HG03175 (cell line): ENCODE measurements around the gene CDIPT.
A peak's percentile ranks its signal among the peaks of the same experiment; 100 is the strongest.
"Not testable (repeated sequence)": the region's sequence is repeated elsewhere in the genome, so short reads cannot be mapped to it uniquely, and the experiment has no call there.

Source experiments
- ATAC-seq: cut with Tn5 transposase; IDR thresholded peaks from one replicate; pipeline ENCODE4 v1.9.1; 2021; ENCODE audit warnings: mild to moderate bottlenecking, moderate library complexity; ENCODE audit not compliant: unreplicated experiment

The CDIPT gene, protein sequence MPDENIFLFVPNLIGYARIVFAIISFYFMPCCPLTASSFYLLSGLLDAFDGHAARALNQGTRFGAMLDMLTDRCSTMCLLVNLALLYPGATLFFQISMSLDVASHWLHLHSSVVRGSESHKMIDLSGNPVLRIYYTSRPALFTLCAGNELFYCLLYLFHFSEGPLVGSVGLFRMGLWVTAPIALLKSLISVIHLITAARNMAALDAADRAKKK

GRCh38 chr16:29862884-29863668 lies at the start of gene CDIPT:
Gene CDIPT, minus strand, starts transcription at chr16:29863226. Its CDS starts 369 bp downstream, at chr16:29862857.
- peak; percentile 99 for ATAC-seq

DNA sequence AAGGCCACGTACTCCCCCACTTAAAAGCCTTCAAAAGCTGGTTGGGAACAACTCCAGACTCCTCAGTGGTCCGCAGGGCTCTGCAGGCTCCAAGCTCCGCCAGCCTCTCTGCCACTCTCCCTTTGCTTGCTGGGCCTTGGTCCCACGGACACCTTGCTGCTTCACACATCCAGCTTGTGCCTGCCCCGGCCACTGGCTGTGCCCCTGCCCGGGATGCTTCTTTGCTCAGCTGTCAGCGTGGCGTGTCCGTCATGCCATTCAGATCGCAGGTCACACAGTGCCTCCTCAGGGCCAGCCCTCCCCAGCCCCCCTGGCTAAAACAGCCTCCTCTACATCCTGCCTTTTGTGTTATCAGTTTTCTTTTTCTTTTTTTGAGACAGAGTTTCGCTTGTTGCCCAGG lies 49.1 kb upstream of the CDIPT start:
- no peak for ATAC-seq

DNA sequence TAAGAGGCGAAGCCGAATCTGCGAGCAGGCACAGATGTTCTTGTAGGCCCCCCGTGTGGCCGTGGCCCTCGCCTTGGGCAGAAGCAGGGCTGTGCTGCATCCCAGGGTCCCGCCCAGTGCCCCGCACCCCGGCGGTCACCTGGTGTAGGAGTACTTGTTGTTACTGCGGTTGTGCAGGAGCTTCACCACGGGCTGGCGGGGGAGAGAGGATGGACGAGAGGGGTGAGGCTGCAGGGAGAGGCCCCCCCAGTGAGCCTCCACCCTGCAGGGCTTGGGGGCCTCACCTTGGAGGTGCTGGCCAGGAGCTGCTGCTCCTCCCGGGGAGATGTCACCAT lies 48.6 kb upstream of the CDIPT start:
- no peak for ATAC-seq

GRCh38 chr16:29910819-29911675 lies 48.0 kb upstream of the CDIPT start:
- no peak for ATAC-seq

DNA sequence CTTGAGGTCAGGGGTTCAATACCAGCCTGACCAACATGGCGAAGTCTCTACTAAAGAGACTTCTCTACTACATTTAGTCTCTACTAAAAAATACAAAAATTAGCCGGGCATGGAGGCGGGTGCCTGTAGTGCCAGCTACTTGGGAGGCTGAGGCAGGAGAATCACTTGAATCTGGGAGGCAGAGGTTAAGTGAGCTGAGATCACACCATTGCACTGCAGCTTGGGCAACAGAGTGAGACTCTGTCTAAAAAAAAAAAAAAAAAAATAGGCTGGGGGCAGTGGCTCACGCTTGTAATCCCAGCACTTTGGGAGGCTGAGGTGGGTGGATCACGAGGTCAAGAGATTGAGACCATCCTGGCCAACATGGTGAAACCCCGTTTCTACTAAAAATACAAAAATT lies 46.8 kb upstream of the CDIPT start:
- not testable (repeated sequence) for ATAC-seq

- no peak for ATAC-seq
These were observed 46.4 kb upstream of the CDIPT start for GRCh38 chr16:29909391-29909790.

DNA sequence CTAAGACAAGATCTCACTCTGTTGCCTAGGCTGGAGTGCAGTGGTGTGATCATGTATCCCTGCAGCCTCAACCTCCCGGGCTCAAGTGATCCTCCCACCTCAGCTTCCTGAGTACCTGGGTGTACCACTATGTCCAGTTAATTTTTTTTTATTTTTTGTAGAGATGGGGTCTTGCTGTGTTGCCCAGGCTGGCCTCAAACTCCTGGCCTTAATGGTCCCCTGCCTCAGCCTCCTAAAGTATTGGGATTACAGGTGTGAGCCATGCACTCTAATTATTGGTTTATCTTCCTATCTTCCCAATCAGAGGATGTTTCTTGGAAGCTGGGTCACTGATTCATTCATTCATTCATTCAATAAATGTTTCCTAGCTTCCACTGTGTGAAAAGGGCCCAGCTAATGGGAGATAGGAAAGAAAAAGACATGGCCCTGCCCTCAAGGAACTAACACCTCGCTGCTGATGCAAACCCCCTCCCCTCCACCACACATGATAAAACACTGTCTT lies 45.7 kb upstream of the CDIPT start:
- ATAC-seq: no peak

GRCh38 chr16:29907973-29908372 lies 44.9 kb upstream of the CDIPT start:
- ATAC-seq: no peak

DNA sequence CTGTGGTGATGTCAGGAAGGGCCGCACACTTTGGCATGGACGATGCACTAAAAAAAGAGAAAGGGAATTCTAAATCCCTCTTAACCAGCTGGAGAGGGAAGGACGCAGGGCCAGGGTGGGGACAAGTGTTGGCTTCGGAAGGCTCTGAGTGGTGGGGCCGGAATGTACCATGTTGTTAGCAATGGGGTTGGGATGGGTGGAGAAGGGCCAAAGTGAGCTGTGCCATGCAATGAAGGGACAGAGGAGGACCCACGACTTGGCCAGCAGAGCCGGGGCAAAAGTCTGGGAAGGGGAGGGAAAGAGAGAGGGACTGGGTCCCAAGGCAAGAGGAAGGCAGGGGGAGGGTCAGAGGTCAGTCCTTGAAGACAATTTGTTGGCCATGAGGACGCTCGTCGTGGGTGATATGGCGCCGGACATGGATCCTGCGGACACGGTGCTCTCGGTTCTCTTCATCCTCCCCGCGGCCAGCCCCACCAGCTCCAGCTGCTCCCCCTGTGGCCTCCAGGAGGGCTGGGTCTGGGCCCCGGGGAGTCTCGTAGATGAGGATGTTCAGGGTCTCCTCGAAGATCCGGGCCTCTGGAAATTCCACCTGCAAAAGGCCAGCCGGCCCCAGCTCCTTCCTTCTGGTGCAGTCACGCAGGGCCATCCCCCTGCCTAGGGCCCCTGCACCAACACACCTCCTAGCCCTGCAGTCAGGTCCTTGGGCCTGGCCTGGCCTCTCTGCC lies 43.7 kb upstream of the CDIPT start:
- no peak for ATAC-seq

DNA sequence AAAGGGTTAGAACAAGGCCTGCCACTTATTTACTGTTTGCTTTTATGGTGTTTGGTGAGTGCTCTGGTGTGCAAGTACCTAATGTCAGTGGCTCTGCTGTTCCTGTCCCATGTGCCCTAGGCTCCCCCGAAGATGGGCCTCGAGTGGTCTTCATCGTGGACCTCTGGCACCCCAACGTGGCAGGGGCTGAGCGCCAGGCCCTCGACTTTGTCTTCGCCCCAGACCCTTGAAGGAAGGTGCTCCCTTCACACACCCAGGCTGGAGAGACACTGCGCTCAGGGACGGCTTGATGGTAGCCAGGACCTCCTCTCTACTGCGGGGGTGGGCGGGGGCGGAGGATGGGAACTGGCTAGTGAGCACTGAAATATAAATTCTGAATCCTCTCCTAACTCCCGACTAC lies 42.6 kb upstream of the CDIPT start:
- no peak for ATAC-seq

DNA sequence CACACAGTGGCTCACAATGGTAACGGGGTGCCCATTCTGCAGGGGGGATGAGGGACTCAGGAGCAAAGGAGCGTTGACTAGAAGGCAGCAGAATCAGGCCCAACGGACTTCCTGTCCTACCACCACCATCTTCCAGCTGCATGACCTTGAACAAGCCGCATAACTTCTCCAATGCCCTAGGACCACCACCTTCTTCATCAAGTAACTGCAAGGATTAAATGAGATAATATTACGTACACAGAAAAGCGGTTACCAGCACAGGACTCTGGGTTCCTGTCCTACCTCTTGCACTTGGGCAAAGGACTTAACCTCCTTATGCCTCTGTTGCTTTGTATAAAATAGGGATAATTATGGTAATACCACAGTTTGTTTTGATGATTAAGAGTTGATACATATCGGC lies 41.9 kb upstream of the CDIPT start:
- ATAC-seq: no peak

- no peak for ATAC-seq
These were observed 40.6 kb upstream of the CDIPT start for GRCh38 chr16:29903590-29903989.

GRCh38 chr16:29901607-29901945 lies 38.5 kb upstream of the CDIPT start:
- no peak for ATAC-seq

DNA sequence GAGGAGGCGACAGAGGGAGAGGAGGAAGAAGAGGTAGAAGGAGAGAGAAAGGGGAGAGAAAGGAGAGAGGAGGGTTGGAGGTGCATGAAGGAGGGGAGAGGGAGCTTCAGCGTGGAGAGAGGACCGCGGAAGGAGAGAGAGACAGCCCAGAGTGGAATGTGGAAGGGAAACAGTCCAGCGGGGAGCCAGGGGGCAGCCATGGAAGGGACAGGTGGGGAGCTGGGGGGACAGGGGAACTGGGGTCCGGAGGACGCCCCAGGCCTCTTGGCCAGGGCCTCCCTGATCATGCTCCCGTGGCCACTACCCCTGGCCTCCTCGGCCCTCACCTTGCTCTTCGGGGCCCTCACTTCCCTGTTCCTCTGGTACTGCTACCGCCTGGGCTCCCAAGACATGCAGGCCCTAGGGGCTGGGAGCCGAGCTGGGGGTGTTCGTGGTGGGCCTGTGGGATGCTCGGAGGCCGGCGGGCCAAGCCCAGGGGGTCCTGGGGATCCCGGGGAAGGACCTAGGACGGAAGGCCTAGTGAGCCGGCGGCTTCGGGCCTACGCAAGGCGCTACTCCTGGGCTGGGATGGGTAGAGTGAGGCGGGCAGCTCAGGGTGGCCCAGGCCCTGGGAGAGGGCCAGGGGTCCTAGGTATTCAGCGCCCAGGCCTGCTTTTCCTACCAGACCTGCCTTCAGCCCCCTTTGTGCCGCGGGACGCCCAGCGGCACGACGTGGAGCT lies 38.0 kb upstream of the CDIPT start:
- ATAC-seq: no peak

DNA sequence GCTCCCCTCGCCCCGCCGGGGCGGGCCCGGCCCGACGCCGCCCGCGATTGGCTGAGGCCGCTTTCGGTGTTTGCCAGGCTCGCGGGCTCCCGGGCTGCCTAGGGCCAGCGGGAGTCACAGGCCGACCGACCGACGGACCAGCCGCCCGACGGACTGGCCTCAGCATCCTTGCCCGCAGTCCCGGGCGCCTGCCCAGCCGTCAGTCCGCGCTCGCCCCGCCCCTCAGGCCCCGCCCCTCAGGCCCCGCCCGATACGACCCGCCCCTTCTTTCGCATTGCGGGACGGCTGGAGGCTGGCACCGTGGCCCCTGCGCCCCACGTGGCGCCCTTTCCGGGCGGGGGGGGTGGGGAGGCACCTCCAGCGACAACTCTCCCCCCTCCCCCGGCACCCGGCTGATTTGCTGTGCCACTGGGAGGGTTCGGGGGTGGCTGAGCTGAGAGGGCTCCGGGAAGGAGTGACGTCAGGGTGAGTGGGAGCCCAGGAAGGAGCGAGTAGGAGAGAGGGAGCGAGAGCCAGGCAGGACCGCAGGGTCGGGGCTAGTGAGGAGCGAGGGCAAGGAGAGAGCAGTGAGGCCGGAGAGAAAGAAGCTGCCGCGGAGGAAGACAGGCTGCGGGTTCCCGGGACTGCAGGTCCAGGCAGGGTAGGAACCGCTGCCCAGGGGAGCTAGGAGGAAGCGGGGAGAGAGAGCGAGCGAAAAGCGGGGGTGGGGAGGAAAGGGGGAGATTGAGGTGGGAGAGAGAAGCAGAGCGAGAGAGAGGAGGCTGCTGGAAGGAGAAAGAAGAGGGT lies 37.3 kb upstream of the CDIPT start, which contains the start of gene ASPHD1:
ASPHD1 (plus strand) TSS at position 387 of the 786 bp plus-strand sequence. CDS start 484 bp downstream, outside the sequence.
- ATAC-seq: peak; percentile 42

GRCh38 chr16:29899516-29900101 lies 36.6 kb upstream of the CDIPT start, which contains the start of gene SEZ6L2:
Gene SEZ6L2, minus strand, starts transcription at chr16:29899550. Its CDS starts 531 bp downstream, at chr16:29899019.
- peak; percentile 64 for ATAC-seq

- no peak for ATAC-seq
These were observed 35.9 kb upstream of the CDIPT start for GRCh38 chr16:29898804-29899515.

- no peak for ATAC-seq
These were observed 35.2 kb upstream of the CDIPT start for GRCh38 chr16:29898135-29898803.
